H1 (cell line): Measurements from ENCODE around the gene SERPINB13.

Source experiments
- ASH2L ChIP-seq: fragments of 200-600, 300-600 bp; sonication (generic); IDR thresholded peaks from one replicate; pipeline ENCODE4 v1.7.1; 2017; ENCODE audit warnings: low read length
- ATF3 ChIP-seq: IDR thresholded peaks from 2 replicates; pipeline ENCODE4 v1.6.1; 2011; ENCODE audit warnings: low read depth, mild to moderate bottlenecking, low read length; ENCODE audit not compliant: insufficient read depth
- CHD1 ChIP-seq: IDR thresholded peaks from 2 replicates; pipeline ENCODE4 v1.6.1; 2012; ENCODE audit warnings: low read depth, low read length, improper control_type of control experiment
- CHD2 ChIP-seq: IDR thresholded peaks from 2 replicates; pipeline ENCODE4 v1.6.1; 2012; ENCODE audit warnings: low read length, improper control_type of control experiment
- CTCF ChIP-seq, 3 experiments: IDR thresholded peaks; 1 replicate in 2 of 3; 2 replicates in 1 of 3; pipeline versions ENCODE4 v1.5.1 to v1.6.1; 2011; ENCODE audit warnings: low read length in 3 of 3, mild to moderate bottlenecking in 3 of 3, inconsistent platforms in 2 of 3, low read depth in 1 of 3, moderate library complexity in 1 of 3; ENCODE audit not compliant: insufficient read depth in 1 of 3; ENCODE audit errors: control extremely low read depth in 1 of 3
- EGR1 ChIP-seq: IDR thresholded peaks from 2 replicates; pipeline ENCODE4 v1.6.1; 2011; ENCODE audit warnings: low read depth, low read length, borderline replicate concordance
- EZH2 ChIP-seq: fragments of 200-600 bp; sonication (generic); IDR thresholded peaks from 2 replicates; pipeline ENCODE4 v1.7.1; 2012; ENCODE audit warnings: low read depth, mild to moderate bottlenecking, moderate library complexity, low read length, inconsistent platforms; ENCODE audit not compliant: severe bottlenecking
- POLR2AphosphoS5 ChIP-seq: IDR thresholded peaks from 2 replicates; pipeline ENCODE4 v1.6.1; 2011; ENCODE audit warnings: low read depth, low read length
- SP1 ChIP-seq: IDR thresholded peaks from 2 replicates; pipeline ENCODE4 v1.6.1; 2011; ENCODE audit warnings: low read depth, low read length
- SUZ12 ChIP-seq: fragments of 200-600 bp; sonication (generic); IDR thresholded peaks from 2 replicates; pipeline ENCODE4 v1.6.1; 2012; ENCODE audit warnings: mild to moderate bottlenecking, inconsistent platforms, low read length, moderate library complexity, mixed read lengths
- TAF1 ChIP-seq: IDR thresholded peaks from 2 replicates; pipeline ENCODE4 v1.6.1; 2011; ENCODE audit warnings: mild to moderate bottlenecking, low read depth, low read length
- YY1 ChIP-seq: IDR thresholded peaks from 2 replicates; pipeline ENCODE4 v1.6.1; 2011; ENCODE audit warnings: low read depth, mild to moderate bottlenecking, low read length
- TF ChIP-seq, protein P1 (sequence below): IDR thresholded peaks from 2 replicates; pipeline ENCODE4 v1.6.1; 2011; ENCODE audit warnings: low read length, improper control_type of control experiment
- TF ChIP-seq, protein P2 (sequence below): IDR thresholded peaks from 2 replicates; pipeline ENCODE4 v1.6.1; 2012; ENCODE audit warnings: inconsistent platforms

GRCh38 chr18:63603772-63604171 lies 16.6 kb downstream of the SERPINB13 start:
- TF ChIP-seq YY1 (no peak), ASH2L (no peak), CTCF (IDR thresholded peaks at IDR 0.05; ENCODE audit: control extremely low read depth in 1 of 3, insufficient read depth in 1 of 3, low read depth in 1 of 3, low read length in 3 of 3) (no peak), EGR1 (no peak), SP1 (no peak), SUZ12 (no peak), POLR2AphosphoS5 (no peak), EZH2 (no peak), CHD2 (no peak), TAF1 (no peak), ATF3 (no peak), CHD1 (no peak)
- TF ChIP-seq, protein P1, sequence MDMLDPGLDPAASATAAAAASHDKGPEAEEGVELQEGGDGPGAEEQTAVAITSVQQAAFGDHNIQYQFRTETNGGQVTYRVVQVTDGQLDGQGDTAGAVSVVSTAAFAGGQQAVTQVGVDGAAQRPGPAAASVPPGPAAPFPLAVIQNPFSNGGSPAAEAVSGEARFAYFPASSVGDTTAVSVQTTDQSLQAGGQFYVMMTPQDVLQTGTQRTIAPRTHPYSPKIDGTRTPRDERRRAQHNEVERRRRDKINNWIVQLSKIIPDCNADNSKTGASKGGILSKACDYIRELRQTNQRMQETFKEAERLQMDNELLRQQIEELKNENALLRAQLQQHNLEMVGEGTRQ, result no peak
- TF ChIP-seq, protein P2, sequence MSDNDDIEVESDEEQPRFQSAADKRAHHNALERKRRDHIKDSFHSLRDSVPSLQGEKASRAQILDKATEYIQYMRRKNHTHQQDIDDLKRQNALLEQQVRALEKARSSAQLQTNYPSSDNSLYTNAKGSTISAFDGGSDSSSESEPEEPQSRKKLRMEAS, result no peak
